ENCODE results near the gene HFE.

GRCh38 chr6:26097268-26097875 is 10.1 kb downstream of the HFE start:
- TF ChIP-seq EZH2 (IDR thresholded peaks at IDR 0.05; ENCODE audit: insufficient read depth, poor library complexity, severe bottlenecking) = no peak
- TF ChIP-seq EZH2phosphoT487 (IDR thresholded peaks at IDR 0.05; ENCODE audit: insufficient read depth, low read depth) = no peak
